HG02623 (cell line): ENCODE measurements around the gene ADGRB2.

Experiments
- ATAC-seq: cut with Tn5 transposase; IDR thresholded peaks from one replicate; pipeline ENCODE4 v1.9.1; 2021; ENCODE audit warnings: moderate library complexity; ENCODE audit not compliant: unreplicated experiment

ADGRB2 gene

DNA sequence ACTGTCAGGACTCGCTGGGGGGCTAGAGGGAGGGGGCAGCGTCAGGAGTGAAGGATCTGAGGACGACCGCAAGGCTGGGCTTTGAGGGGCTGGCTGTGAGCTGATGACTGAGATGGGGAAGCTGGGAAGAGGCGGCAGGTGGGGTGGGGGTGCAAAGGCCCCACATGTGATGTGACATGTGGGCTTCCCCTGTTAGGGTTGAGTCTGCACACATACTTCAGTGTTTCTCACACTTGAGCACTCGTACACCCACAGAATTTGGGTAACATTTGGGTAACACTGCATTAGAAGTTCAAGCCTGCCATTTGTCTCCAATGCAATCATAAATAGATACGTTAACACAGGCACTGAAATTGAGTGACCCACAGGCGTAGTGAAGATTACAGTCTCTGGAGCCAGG lies 76.5 kb downstream of the ADGRB2 start:
- ATAC-seq, result no peak

DNA sequence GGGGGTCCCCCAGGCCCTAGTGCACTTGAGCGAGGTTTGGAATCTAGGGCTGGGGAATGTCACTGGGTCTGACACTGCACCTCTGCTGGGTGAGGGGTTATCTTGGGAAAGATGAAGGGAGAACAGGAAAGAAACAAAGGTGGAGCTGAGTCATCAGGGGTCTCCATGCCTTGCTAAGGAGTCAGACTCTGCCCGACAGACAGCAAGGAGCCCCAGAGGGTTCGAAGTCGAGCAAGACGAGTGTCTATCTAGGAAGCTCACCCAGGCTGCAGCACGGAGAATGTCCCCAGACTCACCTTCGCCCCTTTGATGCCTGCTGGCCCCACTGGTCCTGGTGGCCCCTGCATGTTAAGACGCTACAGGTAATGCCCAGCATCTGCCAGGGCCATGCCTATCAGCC lies 78.3 kb downstream of the ADGRB2 start:
- no peak for ATAC-seq

DNA sequence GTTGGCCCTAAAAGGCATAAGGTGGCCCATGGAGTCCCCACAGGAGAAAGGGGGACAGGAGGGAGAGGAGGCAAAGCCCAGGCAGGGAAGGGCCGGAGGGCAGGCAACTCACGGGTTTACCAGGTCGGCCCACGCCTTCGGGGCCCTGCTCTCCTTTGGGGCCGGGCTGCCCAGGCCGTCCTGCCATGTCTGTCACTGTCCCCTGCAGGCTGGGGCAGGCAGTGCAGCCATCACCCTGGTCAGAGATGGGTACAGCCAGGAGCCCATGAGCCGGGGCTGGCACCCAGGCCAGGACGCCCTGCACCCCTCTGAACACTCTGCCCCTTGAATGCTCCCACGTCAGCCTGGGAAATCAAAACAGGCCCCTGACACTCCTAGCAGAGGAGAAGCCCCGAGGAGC lies 80.1 kb downstream of the ADGRB2 start:
- ATAC-seq, result no peak

DNA sequence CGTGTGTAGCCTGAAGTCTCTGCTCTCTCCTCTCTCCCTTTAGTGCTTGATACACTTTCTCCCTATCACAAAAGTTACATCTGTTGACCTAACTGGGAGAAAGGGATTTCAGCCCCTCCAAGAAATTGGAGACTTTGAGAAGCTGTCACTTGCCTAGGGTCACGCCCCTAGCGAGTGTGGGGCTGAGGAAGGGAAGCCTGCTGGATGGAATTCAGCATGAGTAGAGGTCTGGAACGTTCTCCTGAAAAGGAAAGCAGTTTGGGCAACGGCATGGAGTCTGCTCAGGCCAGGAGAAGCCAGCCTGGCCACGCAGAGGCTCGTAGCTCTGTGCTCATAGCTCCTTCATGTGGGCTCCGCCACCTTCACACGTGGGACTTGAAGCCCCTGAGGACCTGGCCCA lies 82.7 kb downstream of the ADGRB2 start:
- ATAC-seq, result no peak

DNA sequence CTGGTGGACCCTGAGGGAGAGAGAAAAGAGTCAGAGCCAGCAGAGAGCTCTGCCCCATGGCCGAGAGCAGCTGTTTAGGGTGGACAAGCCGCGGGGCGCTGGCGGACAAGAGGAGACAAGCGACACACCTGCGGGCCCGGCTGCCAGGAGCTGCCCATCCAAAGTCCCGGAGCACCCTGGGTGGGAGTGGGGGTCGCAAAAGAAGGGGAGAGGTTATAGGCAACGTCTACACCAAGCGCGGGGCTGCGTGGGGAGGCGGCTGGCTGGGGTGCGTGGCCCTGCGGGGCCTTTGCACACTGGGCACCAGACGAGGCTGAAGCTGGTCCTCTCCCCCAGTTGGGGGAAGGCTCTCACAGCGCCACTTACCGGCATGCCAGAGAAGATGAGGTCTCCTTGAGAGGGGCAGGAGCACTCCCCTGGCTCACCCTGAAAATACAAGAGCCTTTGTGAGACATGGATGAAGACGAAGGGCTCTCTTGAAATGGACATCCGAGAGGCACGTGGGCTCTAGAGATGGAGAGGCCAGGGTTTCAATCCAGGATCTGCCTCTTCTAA lies 84.4 kb downstream of the ADGRB2 start:
- ATAC-seq, result no peak

DNA sequence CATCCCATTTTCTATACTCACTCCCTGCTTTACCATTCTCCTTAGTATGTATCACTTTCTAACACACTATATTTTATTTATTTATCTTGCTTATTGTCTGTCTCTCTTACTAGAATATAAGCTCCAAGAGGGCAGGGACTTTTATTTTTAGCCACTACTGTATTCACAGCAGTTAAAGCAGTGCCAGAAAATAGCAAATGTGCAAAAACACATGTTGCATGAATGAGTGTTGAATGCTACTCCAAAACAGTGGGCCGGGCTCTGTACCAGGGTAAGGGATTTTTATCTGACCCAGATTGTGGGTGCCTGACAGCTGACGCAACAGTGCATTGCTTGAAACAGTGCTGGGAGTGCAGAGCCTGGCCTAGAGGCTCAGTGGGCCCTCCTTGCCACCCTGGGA lies 85.0 kb downstream of the ADGRB2 start:
- no peak for ATAC-seq

DNA sequence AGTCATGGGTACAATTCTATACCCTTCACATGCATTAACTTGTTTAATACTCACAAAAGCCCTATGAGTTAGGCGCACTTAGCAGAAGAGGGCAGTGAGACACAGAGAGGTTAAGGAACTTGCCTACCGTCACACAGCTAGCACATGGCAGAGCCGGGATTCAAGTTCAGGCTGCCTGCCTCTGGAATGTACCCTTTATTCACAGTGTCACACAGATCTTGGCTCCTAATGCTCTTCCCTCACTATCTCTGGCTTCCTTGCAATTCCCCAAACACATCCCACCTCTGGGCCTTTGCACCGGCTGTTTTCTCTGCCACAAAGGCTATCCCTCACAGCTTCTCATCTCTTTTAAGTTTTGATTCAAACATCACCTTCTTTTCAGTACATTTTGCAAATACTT lies 85.5 kb downstream of the ADGRB2 start:
- no peak for ATAC-seq

DNA sequence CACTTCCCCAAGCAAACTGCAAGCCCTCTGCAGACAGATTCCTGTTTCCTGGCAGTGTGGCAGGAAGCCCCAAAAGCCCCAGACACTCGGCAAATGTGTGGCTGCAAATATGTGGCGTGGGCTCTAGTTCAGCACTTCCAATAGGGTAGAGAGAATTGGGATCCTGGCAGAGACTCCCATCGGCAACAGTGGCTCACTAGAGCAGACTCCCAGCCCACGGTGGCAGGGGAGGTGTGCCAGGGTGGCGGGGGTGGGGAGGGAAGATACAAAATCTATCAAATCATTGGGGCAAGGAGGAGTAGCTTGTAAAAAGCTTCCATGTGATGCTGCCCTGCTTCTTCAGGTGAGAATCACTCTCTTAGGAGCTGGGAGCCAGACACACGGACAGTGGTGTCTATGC lies 86.2 kb downstream of the ADGRB2 start:
- ATAC-seq, result no peak

DNA sequence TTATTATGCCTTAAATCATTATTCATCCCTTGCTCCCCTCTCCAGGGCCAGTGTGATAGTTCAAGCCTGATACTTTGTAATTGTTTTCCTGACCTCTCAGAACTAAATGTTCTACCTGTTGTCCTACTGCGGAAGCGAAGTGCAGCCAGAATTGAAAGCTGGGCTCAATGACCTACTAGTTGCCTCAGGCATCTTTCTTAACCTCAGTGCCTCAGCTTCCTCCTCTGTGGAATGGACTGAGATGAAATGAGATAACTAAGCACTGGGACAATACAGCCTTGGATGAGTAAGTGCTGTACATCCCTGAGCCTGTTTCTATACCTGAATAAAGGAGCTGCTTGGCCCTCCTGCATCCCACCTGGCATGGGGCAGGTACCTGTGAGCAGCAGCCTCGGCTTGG lies 86.7 kb downstream of the ADGRB2 start:
- no peak for ATAC-seq
